SK-N-SH (cell line): ENCODE results near the gene TSGA10. TPM values are rescaled to one million over a fixed set of nuclear protein-coding genes. Genes with fewer than 3 reads are reported as not detected.

ENCODE experiments used
- CTCF ChIA-PET: fragments of 300-600, 350-600 bp; formaldehyde crosslinking; extraction: SDS; loops from one replicate; lab custom pipeline; 2021; lab: Yijun Ruan, JAX
- POLR2A ChIA-PET: fragments of 350-600 bp; sonication (Branson Sonifier 250); formaldehyde crosslinking; extraction: SDS; loops from one replicate; lab custom pipeline; 2020; ENCODE audit warnings: antibody characterized with exemption, inconsistent platforms; lab: Yijun Ruan, JAX
- DNase-seq: peaks from one replicate; pipeline ENCODE4 v3.0.0; 2012
- H2AFZ ChIP-seq: fragments of 200-600 bp; sonication (generic); 2 replicates; pipeline ENCODE4 v1.8.1; 2016; ENCODE audit warnings: antibody characterized with exemption, mild to moderate bottlenecking, low read depth
- H3F3A ChIP-seq: fragments of 200-600 bp; sonication (generic); replicated peaks from 2 replicates; pipeline ENCODE3; 2016; ENCODE audit warnings: antibody characterized with exemption, mild to moderate bottlenecking; ENCODE audit not compliant: insufficient read depth
- H3K27ac ChIP-seq, 2 experiments: fragments of 200-500 bp in 1 of 2; fragments of 200-600 bp in 1 of 2; sonication (Bioruptor generic) in 1 of 2; sonication (generic), shearing (Covaris generic) in 1 of 2; 2 replicates each; pipeline versions ENCODE4 v1.5.1 to v1.6.1; 2014 to 2016; ENCODE audit warnings: low read depth in 2 of 2, inconsistent platforms in 1 of 2, low read length in 1 of 2, mild to moderate bottlenecking in 1 of 2, mixed read lengths in 1 of 2
- H3K27me3 ChIP-seq: fragments of 200-600 bp; sonication (generic), shearing (Covaris generic); 2 replicates; pipeline ENCODE4 v1.6.1; 2016; ENCODE audit warnings: mixed run types; ENCODE audit not compliant: insufficient read depth
- H3K36me3 ChIP-seq, 2 experiments: fragments of 200-500 bp in 1 of 2; fragments of 200-600 bp in 1 of 2; sonication (Bioruptor generic) in 1 of 2; sonication (generic) in 1 of 2; replicated peaks in 1 of 2; 2 replicates each; pipeline versions ENCODE3 to v1.5.1; 2014 to 2016; ENCODE audit warnings: low read length in 1 of 2, mild to moderate bottlenecking in 1 of 2; ENCODE audit not compliant: insufficient read depth in 2 of 2, control insufficient read depth in 1 of 2
- H3K4me1 ChIP-seq, 2 experiments: fragments of 200-500 bp in 1 of 2; fragments of 200-600 bp in 1 of 2; sonication (Bioruptor generic) in 1 of 2; sonication (generic), shearing (Covaris generic) in 1 of 2; 2 replicates each; pipeline versions ENCODE4 v1.5.1 to v1.6.1; 2014 to 2016; ENCODE audit warnings: low read depth in 1 of 2, low read length in 1 of 2, mixed run types in 1 of 2; ENCODE audit not compliant: insufficient read depth in 2 of 2, control insufficient read depth in 1 of 2
- H3K4me2 ChIP-seq: fragments of 200-600 bp; sonication (generic), shearing (Covaris generic); 2 replicates; pipeline ENCODE4 v1.6.1; 2017; ENCODE audit warnings: mixed run types
- H3K4me3 ChIP-seq, 2 experiments: fragments of 200-500 bp in 1 of 2; fragments of 200-600 bp in 1 of 2; sonication (Bioruptor generic) in 1 of 2; sonication (generic), shearing (Covaris generic) in 1 of 2; 2 replicates each; pipeline versions ENCODE4 v1.5.1 to v1.8.1; 2014 to 2016; ENCODE audit warnings: low read depth in 2 of 2, inconsistent platforms in 1 of 2, low read length in 1 of 2, mild to moderate bottlenecking in 1 of 2, mixed read lengths in 1 of 2, moderate library complexity in 1 of 2
- H3K79me2 ChIP-seq: fragments of 200-600 bp; sonication (generic); 2 replicates; pipeline ENCODE4 v1.8.1; 2017; ENCODE audit warnings: mild to moderate bottlenecking; ENCODE audit not compliant: insufficient read depth
- H3K9ac ChIP-seq: fragments of 200-600 bp; sonication (generic); 2 replicates; pipeline ENCODE4 v1.6.1; 2017; ENCODE audit warnings: mixed run types
- H3K9me2 ChIP-seq: fragments of 200-600 bp; sonication (generic); 2 replicates; pipeline ENCODE4 v1.6.1; 2017; ENCODE audit warnings: mixed run types
- H3K9me3 ChIP-seq: fragments of 200-600 bp; sonication (generic); 2 replicates; pipeline ENCODE4 v1.6.1; 2017; ENCODE audit warnings: mixed run types, mild to moderate bottlenecking, moderate library complexity
- H4K20me1 ChIP-seq: fragments of 200-600 bp; sonication (generic); 2 replicates; pipeline ENCODE4 v1.6.1; 2017; ENCODE audit warnings: mild to moderate bottlenecking, mixed run types; ENCODE audit not compliant: insufficient read depth
- CHD2 ChIP-seq: fragments of 150-350 bp; IDR thresholded peaks from 2 replicates; pipeline ENCODE4 v1.6.1; 2018; ENCODE audit warnings: low read length; ENCODE audit not compliant: partially characterized antibody
- ELF1 ChIP-seq: IDR thresholded peaks from 2 replicates; pipeline ENCODE4 v1.4.0; 2012
- EP300 ChIP-seq, 2 experiments: IDR thresholded peaks; 2 replicates each; pipeline versions ENCODE4 v1.4.0 to v1.6.1; 2012; ENCODE audit warnings: borderline replicate concordance in 1 of 2, low read depth in 1 of 2, low read length in 1 of 2
- EZH2phosphoT487 ChIP-seq: fragments of 200-600 bp; sonication (generic); IDR thresholded peaks from 2 replicates; pipeline ENCODE4 v1.6.1; 2017; ENCODE audit warnings: low read depth, mixed run types, mild to moderate bottlenecking, antibody characterized with exemption, moderate library complexity, borderline replicate concordance
- FOXM1 ChIP-seq: IDR thresholded peaks from 2 replicates; pipeline ENCODE4 v1.4.0; 2012; ENCODE audit warnings: low read depth, mild to moderate bottlenecking
- JUND ChIP-seq: IDR thresholded peaks from 2 replicates; pipeline ENCODE4 v1.4.0; 2012
- MXI1 ChIP-seq: IDR thresholded peaks from 2 replicates; pipeline ENCODE4 v1.6.1; 2012; ENCODE audit warnings: mild to moderate bottlenecking, low read depth, low read length, improper control_type of control experiment
- NRF1 ChIP-seq: IDR thresholded peaks from 2 replicates; pipeline ENCODE4 v1.6.1; 2012; ENCODE audit warnings: low read depth, mild to moderate bottlenecking, low read length
- POLR2AphosphoS5 ChIP-seq: IDR thresholded peaks from 2 replicates; pipeline ENCODE4 v1.6.1; 2012; ENCODE audit warnings: low read depth, low read length
- RAD21 ChIP-seq: IDR thresholded peaks from 2 replicates; pipeline ENCODE4 v1.6.1; 2012; ENCODE audit warnings: mild to moderate bottlenecking, low read length
- RCOR1 ChIP-seq: fragments of 150-350 bp; IDR thresholded peaks from 2 replicates; pipeline ENCODE4 v1.6.1; 2017; ENCODE audit warnings: antibody characterized with exemption, low read length
- RFX5 ChIP-seq: IDR thresholded peaks from 2 replicates; pipeline ENCODE4 v1.6.1; 2012; ENCODE audit warnings: mild to moderate bottlenecking, improper control_type of control experiment, low read length
- RXRA ChIP-seq: IDR thresholded peaks from 2 replicates; pipeline ENCODE4 v1.4.0; 2012; ENCODE audit warnings: low read depth, mild to moderate bottlenecking, borderline replicate concordance
- SIN3A ChIP-seq: IDR thresholded peaks from 2 replicates; pipeline ENCODE4 v1.6.1; 2012; ENCODE audit warnings: low read depth, mild to moderate bottlenecking, low read length, moderate library complexity, borderline replicate concordance
- SMC3 ChIP-seq: IDR thresholded peaks from 2 replicates; pipeline ENCODE4 v1.6.1; 2012; ENCODE audit warnings: low read depth, low read length, improper control_type of control experiment
- TCF12 ChIP-seq: IDR thresholded peaks from 2 replicates; pipeline ENCODE4 v1.4.0; 2012
- TEAD4 ChIP-seq: IDR thresholded peaks from 2 replicates; pipeline ENCODE4 v1.4.0; 2012; ENCODE audit warnings: mild to moderate bottlenecking, borderline replicate concordance; ENCODE audit not compliant: insufficient read depth
- WGBS: methylation state at CpG from one replicate; pipeline ENCODE4 v1.1.6; 2017; ENCODE audit warnings: low lambda C conversion rate; 5-methylcytosine and 5-hydroxymethylcytosine counted together
- polyA plus RNA-seq, 3 experiments: library from polyadenylated mRNA; depleted of rRNA; stranded (reverse); fragments of >200 nt; gene quantifications; 2 replicates each; pipeline ENCODE4 v1.2.3, GENCODE V29; 2012
- TF ChIP-seq, protein P1 (sequence below): IDR thresholded peaks from 2 replicates; pipeline ENCODE4 v1.6.1; 2012; ENCODE audit warnings: mild to moderate bottlenecking, low read depth, low read length, moderate library complexity

TSGA10 gene
- polyA plus RNA-seq, 1 of the 3 experiments (the other 2 are of a cell fraction), result 1.8 TPM

DNA sequence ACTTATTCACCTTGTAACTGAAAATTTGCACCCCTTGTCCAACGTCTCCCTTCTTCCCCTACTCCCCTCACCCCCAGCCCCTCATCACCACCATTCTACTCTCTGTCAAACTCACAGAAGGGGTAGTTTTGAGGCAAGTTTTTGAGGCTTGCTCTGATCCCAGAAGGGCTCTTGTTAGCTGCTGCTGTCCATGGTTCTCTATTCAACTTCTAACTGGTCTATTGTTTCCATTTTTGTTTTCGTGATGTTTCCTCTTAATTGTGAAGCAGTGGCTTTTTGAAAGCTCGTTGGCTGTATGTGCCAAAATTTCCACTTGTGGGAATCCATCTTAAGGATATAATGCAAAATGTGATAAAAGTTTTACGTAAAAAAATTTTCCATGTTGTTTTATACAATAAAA lies 126.2 kb downstream of the TSGA10 start:
- Histone ChIP-seq H3K9me2 (no peaks in the 10 kb centered on the region), H3K36me3 (no peaks in the 10 kb centered on the region), H3K4me3 (no peak overlapping the region), H3K4me2 (no peak overlapping the region), H3K27me3 (no peaks in the 10 kb centered on the region), H3K79me2 (no peaks in the 10 kb centered on the region), H3K27ac (no peak overlapping the region), H3K4me1 (no peaks in the 10 kb centered on the region), H3F3A (no peaks in the 10 kb centered on the region), H3K9ac (no peak overlapping the region), H4K20me1 (no peaks in the 10 kb centered on the region), H3K9me3 (no peaks in the 10 kb centered on the region), H2AFZ (no peak overlapping the region)
- no peak for DNase-seq
- POLR2A ChIA-PET, result no interaction called here
- no peak for TF ChIP-seq RAD21
- TF ChIP-seq, protein P1, sequence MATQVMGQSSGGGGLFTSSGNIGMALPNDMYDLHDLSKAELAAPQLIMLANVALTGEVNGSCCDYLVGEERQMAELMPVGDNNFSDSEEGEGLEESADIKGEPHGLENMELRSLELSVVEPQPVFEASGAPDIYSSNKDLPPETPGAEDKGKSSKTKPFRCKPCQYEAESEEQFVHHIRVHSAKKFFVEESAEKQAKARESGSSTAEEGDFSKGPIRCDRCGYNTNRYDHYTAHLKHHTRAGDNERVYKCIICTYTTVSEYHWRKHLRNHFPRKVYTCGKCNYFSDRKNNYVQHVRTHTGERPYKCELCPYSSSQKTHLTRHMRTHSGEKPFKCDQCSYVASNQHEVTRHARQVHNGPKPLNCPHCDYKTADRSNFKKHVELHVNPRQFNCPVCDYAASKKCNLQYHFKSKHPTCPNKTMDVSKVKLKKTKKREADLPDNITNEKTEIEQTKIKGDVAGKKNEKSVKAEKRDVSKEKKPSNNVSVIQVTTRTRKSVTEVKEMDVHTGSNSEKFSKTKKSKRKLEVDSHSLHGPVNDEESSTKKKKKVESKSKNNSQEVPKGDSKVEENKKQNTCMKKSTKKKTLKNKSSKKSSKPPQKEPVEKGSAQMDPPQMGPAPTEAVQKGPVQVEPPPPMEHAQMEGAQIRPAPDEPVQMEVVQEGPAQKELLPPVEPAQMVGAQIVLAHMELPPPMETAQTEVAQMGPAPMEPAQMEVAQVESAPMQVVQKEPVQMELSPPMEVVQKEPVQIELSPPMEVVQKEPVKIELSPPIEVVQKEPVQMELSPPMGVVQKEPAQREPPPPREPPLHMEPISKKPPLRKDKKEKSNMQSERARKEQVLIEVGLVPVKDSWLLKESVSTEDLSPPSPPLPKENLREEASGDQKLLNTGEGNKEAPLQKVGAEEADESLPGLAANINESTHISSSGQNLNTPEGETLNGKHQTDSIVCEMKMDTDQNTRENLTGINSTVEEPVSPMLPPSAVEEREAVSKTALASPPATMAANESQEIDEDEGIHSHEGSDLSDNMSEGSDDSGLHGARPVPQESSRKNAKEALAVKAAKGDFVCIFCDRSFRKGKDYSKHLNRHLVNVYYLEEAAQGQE, result peak; percentile 57; the same call in 1 of the 2 replicates
- CTCF ChIA-PET, result no interaction called here
- WGBS, result 18% methylated on average over 4 of the region's 4 CpGs

DNA sequence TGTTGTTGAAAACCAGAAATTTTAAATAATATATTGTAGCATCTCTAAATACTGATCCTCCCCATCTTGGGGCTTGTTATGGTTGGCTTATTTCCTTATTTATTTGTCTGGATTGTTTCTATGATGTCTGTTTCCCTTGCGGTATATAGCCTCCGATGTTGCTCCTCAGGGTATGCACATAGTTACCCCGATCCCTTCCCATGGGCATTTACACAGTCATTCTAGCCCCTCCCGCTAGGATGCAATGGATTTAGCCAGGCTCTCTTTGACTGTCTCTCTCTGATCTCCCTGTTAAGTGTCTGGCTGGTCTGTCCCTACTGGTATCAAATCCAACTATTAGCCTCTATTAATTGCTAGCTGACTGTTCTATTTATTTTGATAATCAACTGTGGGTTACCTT lies 126.9 kb downstream of the TSGA10 start:
- Histone ChIP-seq H3K4me1 (no peaks in the 10 kb centered on the region), H3K9me3 (no peaks in the 10 kb centered on the region), H3K36me3 (no peaks in the 10 kb centered on the region), H3K4me3 (no peak overlapping the region), H3K9me2 (no peaks in the 10 kb centered on the region), H3K27ac (no peak overlapping the region), H3K27me3 (no peaks in the 10 kb centered on the region), H3F3A (no peaks in the 10 kb centered on the region), H3K4me2 (no peak overlapping the region)
- no peak for DNase-seq
- no peak for TF ChIP-seq SIN3A
- TF ChIP-seq POLR2AphosphoS5, result no peak
- TF ChIP-seq RFX5, result no peak
- TF ChIP-seq NRF1, result no peak
- no peak for TF ChIP-seq MXI1
- TF ChIP-seq FOXM1, result no peak
- TF ChIP-seq RCOR1, result no peak
- no peak for TF ChIP-seq EP300 (IDR thresholded peaks at IDR 0.05; ENCODE audit: borderline replicate concordance in 1 of 2, low read depth in 1 of 2, low read length in 1 of 2)
- no peak for TF ChIP-seq JUND
- TF ChIP-seq RXRA, result no peak
- no peak for TF ChIP-seq CHD2
- no peak for TF ChIP-seq EZH2phosphoT487
- no peak for TF ChIP-seq ELF1
- no peak for TF ChIP-seq SMC3
- no peak for TF ChIP-seq TEAD4
- TF ChIP-seq TCF12, result no peak
- TF ChIP-seq, all 33 proteins: peak for 0
- no peak overlapping the region for H3K9ac ChIP-seq
- H3K79me2 ChIP-seq, result no peaks in the 10 kb centered on the region
- H2AFZ ChIP-seq, result no peak overlapping the region
- no peaks in the 10 kb centered on the region for H4K20me1 ChIP-seq
- CTCF ChIA-PET, result no interaction called here
- POLR2A ChIA-PET, result no interaction called here
- 32% methylated on average over 4 of the region's 4 CpGs for WGBS
